Neural cell (in vitro differentiated cells): ENCODE results near the gene RAB3B. TPM values are rescaled to one million over a fixed set of nuclear protein-coding genes. Genes with fewer than 3 reads are reported as not detected.

Source experiments
- H2AFZ ChIP-seq: fragments of 200-600, 300-800 bp; sonication (generic), shearing (Covaris generic); 2 replicates; pipeline ENCODE4 v1.6.0; 2014; ENCODE audit warnings: low read depth, mild to moderate bottlenecking, antibody characterized with exemption, low read length, moderate library complexity
- H3F3A ChIP-seq: fragments of 200-600 bp; shearing (Covaris generic); 2 replicates; pipeline ENCODE4 v1.6.1; 2016; ENCODE audit warnings: mild to moderate bottlenecking, moderate library complexity, mixed read lengths, antibody characterized with exemption, low read length; ENCODE audit not compliant: insufficient read depth, poor library complexity, severe bottlenecking
- H3K27ac ChIP-seq: fragments of 200-600, 300-800 bp; sonication (generic), shearing (Covaris generic); 2 replicates; pipeline ENCODE4 v1.5.1; 2014; ENCODE audit warnings: mild to moderate bottlenecking, low read length, moderate library complexity
- H3K27me3 ChIP-seq: fragments of 300-800, 200-600 bp; sonication (generic), shearing (Covaris generic); 2 replicates; pipeline ENCODE4 v1.6.0; 2014; ENCODE audit warnings: mild to moderate bottlenecking, low read depth, low read length, moderate library complexity; ENCODE audit not compliant: insufficient read depth
- H3K36me3 ChIP-seq: fragments of 300-800, 200-600 bp; sonication (generic), shearing (Covaris generic); 2 replicates; pipeline ENCODE4 v1.5.1; 2014; ENCODE audit warnings: mild to moderate bottlenecking, antibody characterized with exemption, low read length, moderate library complexity; ENCODE audit not compliant: insufficient read depth
- H3K4me2 ChIP-seq: fragments of 300-800, 200-600 bp; sonication (generic), shearing (Covaris generic); 2 replicates; pipeline ENCODE4 v1.6.0; 2014; ENCODE audit warnings: mild to moderate bottlenecking, low read length
- H3K4me3 ChIP-seq: fragments of 300-800, 200-600 bp; sonication (generic), shearing (Covaris generic); 2 replicates; pipeline ENCODE4 v1.5.1; 2014; ENCODE audit warnings: mild to moderate bottlenecking, low read length, moderate library complexity
- H3K79me2 ChIP-seq: fragments of 200-600 bp; shearing (Covaris generic); replicated peaks from 2 replicates; pipeline ENCODE4 v1.6.0; 2014; ENCODE audit warnings: mild to moderate bottlenecking, low read length, moderate library complexity; ENCODE audit not compliant: insufficient read depth
- H3K9ac ChIP-seq: fragments of 300-800, 200-600 bp; sonication (generic), shearing (Covaris generic); 2 replicates; pipeline ENCODE4 v1.6.1; 2016; ENCODE audit warnings: mild to moderate bottlenecking, low read length, mixed read lengths
- H3K9me2 ChIP-seq: fragments of 200-600 bp; shearing (Covaris generic); 2 replicates; pipeline ENCODE4 v1.6.1; 2016; ENCODE audit warnings: mild to moderate bottlenecking, low read length, mixed read lengths; ENCODE audit not compliant: insufficient read depth
- H3K9me3 ChIP-seq: fragments of 200-600, 300-800 bp; sonication (generic), shearing (Covaris generic); 2 replicates; pipeline ENCODE4 v1.6.1; 2016; ENCODE audit warnings: mild to moderate bottlenecking, mixed run types, low read length, moderate library complexity, mixed read lengths
- H4K20me1 ChIP-seq: fragments of 200-600 bp; shearing (Covaris generic); 2 replicates; pipeline ENCODE4 v1.6.1; 2016; ENCODE audit warnings: mild to moderate bottlenecking, mixed run types; ENCODE audit not compliant: insufficient read depth
- CTCF ChIP-seq: fragments of 450-650 bp; IDR thresholded peaks from 2 replicates; pipeline ENCODE4 v1.5.1; 2014; ENCODE audit warnings: antibody characterized with exemption, mild to moderate bottlenecking, moderate library complexity; ENCODE audit not compliant: poor library complexity, severe bottlenecking
- EP300 ChIP-seq: fragments of 450-650 bp; conservative IDR thresholded peaks from 2 replicates; pipeline ENCODE4 v1.6.1; 2014; ENCODE audit warnings: antibody characterized with exemption, mild to moderate bottlenecking, moderate library complexity; ENCODE audit not compliant: poor library complexity, severe bottlenecking
- EZH2 ChIP-seq: fragments of 200-600, 300-800 bp; shearing (Covaris generic), sonication (generic); IDR thresholded peaks from 2 replicates; pipeline ENCODE4 v1.6.1; 2014; ENCODE audit warnings: antibody characterized with exemption, low read length, borderline replicate concordance, mild to moderate bottlenecking; ENCODE audit not compliant: insufficient read depth, poor library complexity, severe bottlenecking
- MXI1 ChIP-seq: fragments of 450-650 bp; conservative IDR thresholded peaks from 2 replicates; pipeline ENCODE4 v1.6.1; 2014; ENCODE audit warnings: antibody characterized with exemption, mild to moderate bottlenecking; ENCODE audit not compliant: poor library complexity, severe bottlenecking
- POLR2AphosphoS5 ChIP-seq: IDR thresholded peaks from 2 replicates; pipeline ENCODE4 v1.6.1; 2012
- RAD21 ChIP-seq: fragments of 450-650 bp; conservative IDR thresholded peaks from 2 replicates; pipeline ENCODE4 v1.6.1; 2014; ENCODE audit warnings: antibody characterized with exemption, mild to moderate bottlenecking, moderate library complexity
- REST ChIP-seq: IDR thresholded peaks from 2 replicates; pipeline ENCODE4 v1.6.1; 2012; ENCODE audit warnings: borderline replicate concordance
- SMC3 ChIP-seq: fragments of 450-650 bp; conservative IDR thresholded peaks from 2 replicates; pipeline ENCODE4 v1.6.1; 2014; ENCODE audit warnings: antibody characterized with exemption, mild to moderate bottlenecking, moderate library complexity; ENCODE audit not compliant: poor library complexity
- TAF1 ChIP-seq: IDR thresholded peaks from 2 replicates; pipeline ENCODE4 v1.6.1; 2012; ENCODE audit warnings: low read depth
- polyA plus RNA-seq: library from polyadenylated mRNA; depleted of rRNA; stranded (reverse); fragments of >200 nt; gene quantifications from 2 replicates; pipeline ENCODE4 v1.2.3, GENCODE V29; 2014

The RAB3B gene
- polyA plus RNA-seq, 1 donor from 2014 or later = 15.0 TPM

- Histone ChIP-seq H3K4me2 (no peak overlapping the region), H3F3A (no peaks in the 10 kb centered on the region), H3K9ac (no peak overlapping the region), H3K27ac (no peak overlapping the region), H2AFZ (no peak overlapping the region), H3K36me3 (no peaks in the 10 kb centered on the region), H3K9me2 (no peaks in the 10 kb centered on the region), H4K20me1 (no peaks in the 10 kb centered on the region), H3K4me3 (no peak overlapping the region), H3K79me2 (no peaks in the 10 kb centered on the region), H3K27me3 (no peaks in the 10 kb centered on the region), H3K9me3 (no peaks in the 10 kb centered on the region)
- TF ChIP-seq EP300 (no peak), POLR2AphosphoS5 (no peak), REST (no peak), SMC3 (no peak), CTCF (no peak)
These were observed 26.2 kb downstream of the RAB3B start for GRCh38 chr1:51964309-51964696.

GRCh38 chr1:51963592-51964308, 26.8 kb downstream of the RAB3B start:
- Histone ChIP-seq H3K9ac (no peak overlapping the region), H3K4me3 (no peak overlapping the region), H3F3A (no peaks in the 10 kb centered on the region), H4K20me1 (no peaks in the 10 kb centered on the region), H2AFZ (no peak overlapping the region), H3K9me2 (no peaks in the 10 kb centered on the region), H3K4me2 (no peak overlapping the region), H3K36me3 (no peaks in the 10 kb centered on the region), H3K9me3 (no peaks in the 10 kb centered on the region), H3K27ac (no peak overlapping the region), H3K79me2 (no peaks in the 10 kb centered on the region), H3K27me3 (no peaks in the 10 kb centered on the region)
- TF ChIP-seq CTCF (no peak), SMC3 (no peak), POLR2AphosphoS5 (no peak), EZH2 (no peak), RAD21 (no peak), TAF1 (no peak), EP300 (no peak), MXI1 (no peak), REST (no peak)
